Measurements from ENCODE around the gene TM9SF1.

The TM9SF1 gene

DNA sequence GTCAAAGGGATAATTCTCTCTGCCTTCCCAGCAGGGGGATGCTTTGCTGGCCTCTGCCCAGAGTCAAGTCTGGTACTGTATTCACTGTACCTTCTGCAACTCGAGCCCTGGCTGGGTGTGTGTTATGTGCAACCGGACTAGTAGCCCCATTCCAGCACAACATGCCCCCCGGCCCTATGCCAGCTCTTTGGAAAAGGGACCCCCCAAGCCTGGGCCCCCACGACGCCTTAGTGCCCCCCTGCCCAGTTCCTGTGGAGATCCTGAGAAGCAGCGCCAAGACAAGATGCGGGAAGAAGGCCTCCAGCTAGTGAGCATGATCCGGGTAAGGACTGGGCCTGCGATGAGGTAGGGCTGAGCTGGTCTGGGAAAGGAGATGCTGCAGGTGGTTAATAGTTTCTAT, 44.7 kb downstream of the TM9SF1 start:
- Histone ChIP-seq H3K9me2 (ENCODE audit: low read depth, low read length) (no peaks in the 10 kb centered on the region), H3K36me3 (ENCODE audit: insufficient read depth, low read length) (peaks cover 51% of the 10 kb centered on the region), H3K9me3 (ENCODE audit: low read length) (no peaks in the 10 kb centered on the region), H3K27me3 (ENCODE audit: insufficient read depth, low read length) (no peaks in the 10 kb centered on the region), H3K4me3 (ENCODE audit: low read depth, low read length, poor library complexity, severe bottlenecking) (no peak overlapping the region), H4K20me1 (ENCODE audit: insufficient read depth, low read length) (no peaks in the 10 kb centered on the region), H3K4me2 (ENCODE audit: low read length) (no peak overlapping the region), H2AFZ (ENCODE audit: low read length) (no peak overlapping the region), H3F3A (ENCODE audit: insufficient read depth, low read length) (no peaks in the 10 kb centered on the region), H3K27ac (ENCODE audit: low read depth, low read length, poor library complexity, severe bottlenecking) (no peak overlapping the region), H3K79me2 (ENCODE audit: insufficient read depth, low read length) (peaks cover 4% of the 10 kb centered on the region; the same call in 1 of the 2 replicates), H3K4me1 (ENCODE audit: insufficient read depth, low read length, severe bottlenecking) (peaks cover 17% of the 10 kb centered on the region), H3K9ac (ENCODE audit: low read length) (no peak overlapping the region)
- TF ChIP-seq, protein P1, sequence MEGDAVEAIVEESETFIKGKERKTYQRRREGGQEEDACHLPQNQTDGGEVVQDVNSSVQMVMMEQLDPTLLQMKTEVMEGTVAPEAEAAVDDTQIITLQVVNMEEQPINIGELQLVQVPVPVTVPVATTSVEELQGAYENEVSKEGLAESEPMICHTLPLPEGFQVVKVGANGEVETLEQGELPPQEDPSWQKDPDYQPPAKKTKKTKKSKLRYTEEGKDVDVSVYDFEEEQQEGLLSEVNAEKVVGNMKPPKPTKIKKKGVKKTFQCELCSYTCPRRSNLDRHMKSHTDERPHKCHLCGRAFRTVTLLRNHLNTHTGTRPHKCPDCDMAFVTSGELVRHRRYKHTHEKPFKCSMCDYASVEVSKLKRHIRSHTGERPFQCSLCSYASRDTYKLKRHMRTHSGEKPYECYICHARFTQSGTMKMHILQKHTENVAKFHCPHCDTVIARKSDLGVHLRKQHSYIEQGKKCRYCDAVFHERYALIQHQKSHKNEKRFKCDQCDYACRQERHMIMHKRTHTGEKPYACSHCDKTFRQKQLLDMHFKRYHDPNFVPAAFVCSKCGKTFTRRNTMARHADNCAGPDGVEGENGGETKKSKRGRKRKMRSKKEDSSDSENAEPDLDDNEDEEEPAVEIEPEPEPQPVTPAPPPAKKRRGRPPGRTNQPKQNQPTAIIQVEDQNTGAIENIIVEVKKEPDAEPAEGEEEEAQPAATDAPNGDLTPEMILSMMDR (IDR thresholded peaks at IDR 0.05; ENCODE audit: low read length) = no peak
- no peak for TF ChIP-seq EZH2 (IDR thresholded peaks at IDR 0.05; ENCODE audit: borderline replicate concordance, low read length)

DNA sequence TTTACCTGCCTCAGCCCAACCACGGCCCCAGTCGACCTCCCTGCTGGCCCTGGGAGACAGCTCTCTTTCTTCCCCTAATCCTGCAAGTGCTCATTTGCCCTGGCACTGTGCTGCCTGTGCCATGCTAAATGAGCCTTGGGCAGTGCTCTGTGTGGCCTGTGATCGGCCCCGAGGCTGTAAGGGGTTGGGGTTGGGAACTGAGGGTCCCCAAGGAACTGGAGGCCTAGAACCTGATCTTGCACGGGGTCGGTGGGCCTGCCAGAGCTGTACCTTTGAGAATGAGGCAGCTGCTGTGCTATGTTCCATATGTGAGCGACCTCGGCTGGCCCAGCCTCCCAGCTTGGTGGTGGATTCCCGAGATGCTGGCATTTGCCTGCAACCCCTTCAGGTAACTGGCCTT, 45.2 kb downstream of the TM9SF1 start:
- no peak overlapping the region for H2AFZ ChIP-seq (ENCODE audit: low read length)
- no peak overlapping the region for H3K9ac ChIP-seq (ENCODE audit: low read length)
- H3K9me2 ChIP-seq (ENCODE audit: low read depth, low read length) = no peaks in the 10 kb centered on the region
- H3K4me1 ChIP-seq (ENCODE audit: insufficient read depth, low read length, severe bottlenecking) = peaks cover 21% of the 10 kb centered on the region
- TF ChIP-seq, protein P1 (IDR thresholded peaks at IDR 0.05; ENCODE audit: low read length) = no peak
- TF ChIP-seq EZH2 (IDR thresholded peaks at IDR 0.05; ENCODE audit: borderline replicate concordance, low read length) = no peak
- peaks cover 6% of the 10 kb centered on the region; the same call in 1 of the 2 replicates for H3K79me2 ChIP-seq (ENCODE audit: insufficient read depth, low read length)
- H3K36me3 ChIP-seq (ENCODE audit: insufficient read depth, low read length) = peaks cover 49% of the 10 kb centered on the region
- H3K4me2 ChIP-seq (ENCODE audit: low read length) = no peak overlapping the region
- no peaks in the 10 kb centered on the region for H3K27me3 ChIP-seq (ENCODE audit: insufficient read depth, low read length)
- no peaks in the 10 kb centered on the region for H3F3A ChIP-seq (ENCODE audit: insufficient read depth, low read length)
- no peak overlapping the region for H3K27ac ChIP-seq (ENCODE audit: low read depth, low read length, poor library complexity, severe bottlenecking)
- no peaks in the 10 kb centered on the region for H3K9me3 ChIP-seq (ENCODE audit: low read length)
- no peak overlapping the region for H3K4me3 ChIP-seq (ENCODE audit: low read depth, low read length, poor library complexity, severe bottlenecking)
- no peaks in the 10 kb centered on the region for H4K20me1 ChIP-seq (ENCODE audit: insufficient read depth, low read length)

DNA sequence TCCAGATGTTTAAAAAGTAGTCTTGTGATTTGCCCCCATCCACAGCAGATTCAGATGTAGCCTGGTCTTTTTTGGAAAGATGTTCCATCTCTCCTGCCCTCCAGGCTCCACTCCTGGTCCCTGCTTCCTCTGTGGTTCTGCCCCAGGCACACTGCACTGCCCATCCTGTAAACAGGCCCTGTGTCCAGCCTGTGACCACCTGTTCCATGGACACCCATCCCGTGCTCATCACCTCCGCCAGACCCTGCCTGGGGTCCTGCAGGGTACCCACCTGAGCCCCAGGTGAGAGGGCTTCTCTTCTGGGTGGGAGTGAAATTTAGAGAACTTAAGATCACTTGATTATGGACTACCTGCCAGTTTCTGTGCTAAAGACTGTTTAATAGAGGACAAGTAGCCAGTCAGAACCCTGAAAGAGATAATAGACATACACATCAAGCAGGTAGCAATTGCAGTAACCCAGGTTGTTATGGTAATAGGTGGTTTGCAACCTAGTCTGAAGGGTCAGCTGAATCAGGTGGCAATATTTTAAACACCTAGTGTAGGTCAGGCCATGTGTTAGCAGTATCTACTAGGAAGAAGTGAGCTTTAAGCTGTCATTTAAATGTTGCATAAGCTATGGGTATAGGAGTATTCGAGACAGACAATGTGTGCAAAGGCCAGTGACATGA, 45.8 kb downstream of the TM9SF1 start:
- H3K4me2 ChIP-seq (ENCODE audit: low read length) = no peak overlapping the region
- no peak overlapping the region for H3K9ac ChIP-seq (ENCODE audit: low read length)
- TF ChIP-seq, protein P1 (IDR thresholded peaks at IDR 0.05; ENCODE audit: low read length) = no peak
- TF ChIP-seq EZH2 (IDR thresholded peaks at IDR 0.05; ENCODE audit: borderline replicate concordance, low read length) = no peak
- no peaks in the 10 kb centered on the region for H3K27me3 ChIP-seq (ENCODE audit: insufficient read depth, low read length)
- H3F3A ChIP-seq (ENCODE audit: insufficient read depth, low read length) = no peaks in the 10 kb centered on the region
- no peaks in the 10 kb centered on the region for H4K20me1 ChIP-seq (ENCODE audit: insufficient read depth, low read length)
- peaks cover 6% of the 10 kb centered on the region; the same call in 1 of the 2 replicates for H3K79me2 ChIP-seq (ENCODE audit: insufficient read depth, low read length)
- no peaks in the 10 kb centered on the region for H3K9me2 ChIP-seq (ENCODE audit: low read depth, low read length)
- H3K4me3 ChIP-seq (ENCODE audit: low read depth, low read length, poor library complexity, severe bottlenecking) = no peak overlapping the region
- peaks cover 21% of the 10 kb centered on the region for H3K4me1 ChIP-seq (ENCODE audit: insufficient read depth, low read length, severe bottlenecking)
- H3K9me3 ChIP-seq (ENCODE audit: low read length) = no peaks in the 10 kb centered on the region
- peaks cover 50% of the 10 kb centered on the region for H3K36me3 ChIP-seq (ENCODE audit: insufficient read depth, low read length)
- no peak overlapping the region for H3K27ac ChIP-seq (ENCODE audit: low read depth, low read length, poor library complexity, severe bottlenecking)
- H2AFZ ChIP-seq (ENCODE audit: low read length) = no peak overlapping the region
